22Rv1 (cell line): ENCODE data around the gene CELF4.

ENCODE experiments used
- ZFX ChIP-seq: fragments of 450-650 bp; IDR thresholded peaks from 2 replicates; pipeline ENCODE4 v1.6.1; 2017; ENCODE audit warnings: antibody characterized with exemption, borderline replicate concordance
- TF ChIP-seq, protein P1 (sequence below): fragments of 450-650 bp; IDR thresholded peaks from 2 replicates; pipeline ENCODE4 v1.5.1; 2017; ENCODE audit warnings: mild to moderate bottlenecking

DNA sequence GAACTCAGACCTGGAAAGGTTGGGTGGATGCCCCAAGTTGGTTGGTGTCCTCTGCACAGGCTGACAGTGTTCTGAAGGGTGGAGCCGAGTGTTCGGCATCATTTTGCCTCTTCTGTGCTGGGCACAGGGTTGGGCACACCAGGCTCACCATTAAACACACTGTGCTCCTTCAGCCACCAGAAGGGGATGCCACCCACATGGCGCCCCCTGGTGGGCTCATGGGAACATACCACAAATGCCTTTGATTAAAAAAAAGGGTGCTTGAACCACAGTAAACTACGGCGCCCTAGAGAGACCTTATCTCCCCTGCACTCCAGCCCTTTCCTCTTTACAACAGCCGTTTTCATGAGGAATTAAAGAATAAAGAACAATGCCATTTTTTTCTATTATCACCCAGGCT is 89.4 kb downstream of the CELF4 start:
- TF ChIP-seq, protein P1, sequence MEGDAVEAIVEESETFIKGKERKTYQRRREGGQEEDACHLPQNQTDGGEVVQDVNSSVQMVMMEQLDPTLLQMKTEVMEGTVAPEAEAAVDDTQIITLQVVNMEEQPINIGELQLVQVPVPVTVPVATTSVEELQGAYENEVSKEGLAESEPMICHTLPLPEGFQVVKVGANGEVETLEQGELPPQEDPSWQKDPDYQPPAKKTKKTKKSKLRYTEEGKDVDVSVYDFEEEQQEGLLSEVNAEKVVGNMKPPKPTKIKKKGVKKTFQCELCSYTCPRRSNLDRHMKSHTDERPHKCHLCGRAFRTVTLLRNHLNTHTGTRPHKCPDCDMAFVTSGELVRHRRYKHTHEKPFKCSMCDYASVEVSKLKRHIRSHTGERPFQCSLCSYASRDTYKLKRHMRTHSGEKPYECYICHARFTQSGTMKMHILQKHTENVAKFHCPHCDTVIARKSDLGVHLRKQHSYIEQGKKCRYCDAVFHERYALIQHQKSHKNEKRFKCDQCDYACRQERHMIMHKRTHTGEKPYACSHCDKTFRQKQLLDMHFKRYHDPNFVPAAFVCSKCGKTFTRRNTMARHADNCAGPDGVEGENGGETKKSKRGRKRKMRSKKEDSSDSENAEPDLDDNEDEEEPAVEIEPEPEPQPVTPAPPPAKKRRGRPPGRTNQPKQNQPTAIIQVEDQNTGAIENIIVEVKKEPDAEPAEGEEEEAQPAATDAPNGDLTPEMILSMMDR, result peak; percentile 83
- no peak for TF ChIP-seq ZFX
